K562 (cell line): ENCODE measurements around the gene ARHGAP32. TPM values are rescaled to one million over a fixed set of nuclear protein-coding genes. Genes with fewer than 3 reads are reported as not detected.
A peak's percentile ranks its signal among the peaks of the same experiment; 100 is the strongest.

Experiments
- ATAC-seq: fragments of 200-7000 bp; cut with Tn5 transposase; 3 replicates; pipeline ENCODE4 v1.9.1; 2020; ENCODE audit warnings: moderate library complexity
- BruUV-seq: library from RNA; stranded (reverse); fragments of 400-500 nt; replicated peaks from 2 replicates; lab custom pipeline; 2021; lab: Mats Ljungman, UMichigan
- CTCF ChIA-PET: fragments of 300-600 bp; formaldehyde crosslinking; extraction: SDS; loops from one replicate; lab custom pipeline; 2021; ENCODE audit warnings: low intra/inter-chr PET ratio; lab: Yijun Ruan, JAX
- POLR2A ChIA-PET: fragments of 300-600, 350-650 bp; sonication (Branson Sonifier 250); formaldehyde crosslinking; extraction: SDS; loops from one replicate; lab custom pipeline; 2021; ENCODE audit warnings: antibody characterized with exemption, inconsistent platforms; lab: Yijun Ruan, JAX
- DNase-seq, 4 experiments: peaks; one replicate each; pipeline versions ENCODE4 v3.0.0 to v3.0.0-alpha.2; 2011 to 2018; ENCODE audit warnings: low spot score in 3 of 4, mixed read lengths in 3 of 4; ENCODE audit errors: extremely low read depth in 1 of 4
- FAIRE-seq: peaks from 2 replicates; lab custom pipeline; 2011; peaks lifted over from hg19 to GRCh38; lab: Jason Lieb, UNC
- H2AFZ ChIP-seq: 2 replicates; pipeline ENCODE4 v1.6.0; 2011; ENCODE audit warnings: low read depth, low read length, control low read depth, inconsistent platforms
- H3K27ac ChIP-seq: fragments of 200-600 bp; 3 replicates; pipeline ENCODE4 v1.8.0; 2011; ENCODE audit warnings: low read depth, mild to moderate bottlenecking, control low read depth, inconsistent platforms, low read length, moderate library complexity, mixed read lengths; ENCODE audit errors: extremely low read depth
- H3K27me3 ChIP-seq, 2 experiments: fragments of 300-600 bp in 1 of 2; 2 replicates in 1 of 2; 3 replicates in 1 of 2; pipeline versions ENCODE4 v1.6.0 to v1.8.0; 2011; ENCODE audit warnings: inconsistent platforms in 2 of 2, low read length in 2 of 2, mild to moderate bottlenecking in 1 of 2, mixed read lengths in 1 of 2, moderate library complexity in 1 of 2; ENCODE audit not compliant: control insufficient read depth in 2 of 2, insufficient read depth in 2 of 2
- H3K36me3 ChIP-seq: fragments of 300-600 bp; 3 replicates; pipeline ENCODE4 v1.8.0; 2011; ENCODE audit warnings: mild to moderate bottlenecking, low read length, inconsistent platforms; ENCODE audit not compliant: control insufficient read depth, insufficient read depth
- H3K4me1 ChIP-seq, 2 experiments: fragments of 200-600 bp in 1 of 2; replicated peaks in 1 of 2; 2 replicates in 1 of 2; 3 replicates in 1 of 2; pipeline versions ENCODE4 v1.5.1 to v1.8.0; 2011; ENCODE audit warnings: inconsistent platforms in 2 of 2, low read length in 2 of 2, mild to moderate bottlenecking in 1 of 2, mixed read lengths in 1 of 2, moderate library complexity in 1 of 2; ENCODE audit not compliant: control insufficient read depth in 2 of 2, insufficient read depth in 2 of 2
- H3K4me2 ChIP-seq: 2 replicates; pipeline ENCODE4 v1.6.1; 2011; ENCODE audit warnings: low read length, control low read depth, inconsistent platforms, mixed read lengths; ENCODE audit not compliant: insufficient read depth
- H3K4me3 ChIP-seq: fragments of 200-600 bp; sonication (generic), shearing (Covaris generic); 2 replicates; pipeline ENCODE4 v1.5.1; 2016; ENCODE audit warnings: control low read depth, inconsistent platforms
- H3K79me2 ChIP-seq: fragments of 200-600 bp; 3 replicates; pipeline ENCODE4 v1.8.0; 2011; ENCODE audit warnings: low read length, inconsistent platforms; ENCODE audit not compliant: control insufficient read depth, insufficient read depth
- H3K9ac ChIP-seq, 2 experiments: 2 replicates each; pipeline versions ENCODE4 v1.6.0 to v1.6.1; 2011; ENCODE audit warnings: low read depth in 2 of 2, low read length in 2 of 2, control low read depth in 1 of 2, inconsistent platforms in 1 of 2, mild to moderate bottlenecking in 1 of 2, mixed read lengths in 1 of 2; ENCODE audit not compliant: insufficient read depth in 1 of 2
- H3K9me1 ChIP-seq: one replicate; pipeline ENCODE4 v1.6.0; 2011; ENCODE audit warnings: inconsistent platforms, mild to moderate bottlenecking, low read length, moderate library complexity; ENCODE audit not compliant: control insufficient read depth, insufficient read depth
- H3K9me3 ChIP-seq: replicated peaks from 2 replicates; pipeline ENCODE4 v1.5.1; 2011; ENCODE audit warnings: low read depth, low read length, inconsistent platforms; ENCODE audit not compliant: control insufficient read depth, insufficient read depth
- H4K20me1 ChIP-seq: replicated peaks from 2 replicates; pipeline ENCODE4 v1.6.1; 2011; ENCODE audit warnings: low read length, inconsistent platforms, mixed read lengths; ENCODE audit not compliant: control insufficient read depth, insufficient read depth
- CHD2 ChIP-seq: IDR thresholded peaks from 2 replicates; pipeline ENCODE4 v1.6.1; 2011; ENCODE audit warnings: low read depth, low read length
- EWSR1 ChIP-seq: fragments of 450-650 bp; IDR thresholded peaks from 2 replicates; pipeline ENCODE4 v1.6.1; 2018; ENCODE audit warnings: borderline replicate concordance, mild to moderate bottlenecking, low read depth, moderate library complexity; ENCODE audit not compliant: partially characterized antibody
- HDAC1 ChIP-seq, 2 experiments: fragments of 450-650 bp; IDR thresholded peaks; 2 replicates each; pipeline ENCODE4 v1.6.1; 2016 to 2017; ENCODE audit warnings: inconsistent platforms in 1 of 2, mild to moderate bottlenecking in 1 of 2, moderate library complexity in 1 of 2
- HDAC8 ChIP-seq: fragments of 450-650 bp; IDR thresholded peaks from 2 replicates; pipeline ENCODE4 v1.6.1; 2016; ENCODE audit warnings: mild to moderate bottlenecking, missing genetic modification characterization, moderate library complexity, missing compliant biosample characterization
- IRF9 ChIP-seq: fragments of 450-650 bp; IDR thresholded peaks from 2 replicates; pipeline ENCODE4 v1.6.1; 2016; ENCODE audit warnings: missing biosample characterization, missing genetic modification characterization
- KAT2B ChIP-seq: IDR thresholded peaks from one replicate; pipeline ENCODE4 v1.6.1; 2012; ENCODE audit warnings: low read depth, mild to moderate bottlenecking, control low read depth, inconsistent platforms, low read length, moderate library complexity
- MTA3 ChIP-seq: fragments of 450-650 bp; formaldehyde crosslinking; IDR thresholded peaks from 2 replicates; pipeline ENCODE4 v1.6.1; 2017; ENCODE audit warnings: mild to moderate bottlenecking, borderline replicate concordance
- NRF1 ChIP-seq, 2 experiments: fragments of 450-650 bp; IDR thresholded peaks in 1 of 2; conservative IDR thresholded peaks in 1 of 2; 2 replicates each; pipeline ENCODE4 v1.6.1; 2014; ENCODE audit warnings: mild to moderate bottlenecking in 2 of 2
- ZNF511 ChIP-seq: sonication (generic); formaldehyde crosslinking; IDR thresholded peaks from 2 replicates; pipeline ENCODE4 v1.8.0; 2022; ENCODE audit warnings: mild to moderate bottlenecking, missing genetic modification reagents
- WGBS: fragments of 100-300 bp; shearing (Covaris generic); methylation state at CpG from one replicate; pipeline ENCODE4 v1.1.6; 2016; ENCODE audit warnings: low coverage, mixed read lengths; ENCODE audit not compliant: insufficient coverage; ENCODE audit errors: missing lambda C conversion rate; 5-methylcytosine and 5-hydroxymethylcytosine counted together
- in situ Hi-C: fragments of 300-500 bp; cut with MboI; formaldehyde crosslinking; loops from 4 replicates; pipeline ENCODE4 v1.15.0; 2018; ENCODE audit warnings: inconsistent platforms, mixed read lengths
- intact Hi-C: fragments of 100-400 bp; cut with micrococcal nuclease; formaldehyde crosslinking; loops from 2 replicates; pipeline ENCODE4 v1.14.2; 2022
- polyA plus RNA-seq, 8 experiments: library from polyadenylated mRNA; depleted of rRNA in 4 of 8; stranded (reverse) in 5 of 8; unstranded in 3 of 8; fragments of >200 nt; fragmentation: Nextera tagmentation in 2 of 8; fragmentation: Illumina TruSeq in 1 of 8; extraction: Ambion mirVana in 2 of 8; extraction: Trizol in 1 of 8; gene quantifications; 2 replicates each; pipeline versions ENCODE4 v1.2.1 to v1.2.3, GENCODE V29; 2011 to 2014; ENCODE audit warnings: inconsistent platforms in 1 of 8, missing spikeins in 1 of 8
- total RNA-seq, 7 experiments: library from RNA; depleted of rRNA in 6 of 7; stranded (reverse); fragments of >200 nt in 6 of 7; fragmentation: Illumina TruSeq in 2 of 7; extraction: Trizol in 2 of 7; gene quantifications; 2 replicates each; pipeline versions ENCODE4 v1.2.1 to v1.2.3, GENCODE V29; 2011 to 2021; ENCODE audit warnings: low replicate concordance in 1 of 7

Gene ARHGAP32
- total and polyA plus RNA-seq, 9 of the 15 experiments (the other 6 are each of a cell fraction or from before 2014, with no cell fraction given): 0.18 TPM; not detected in 8

- intact Hi-C loops: no loop called here
- POLR2A ChIA-PET: no interaction called here
Measured at GRCh38 chr11:128942272-128942612, 249.9 kb downstream of the ARHGAP32 start.

GRCh38 chr11:128941573-128942271 lies 250.4 kb downstream of the ARHGAP32 start:
- Histone ChIP-seq H3K9ac (no peak overlapping the region), H3K4me2 (no peak overlapping the region), H3K4me1 (no peaks in the 10 kb centered on the region), H3K27ac (no peak overlapping the region), H3K27me3 (peaks cover 4 to 53% of the 10 kb centered on the region in 2 experiments; a peak in 3 of 5 replicates), H3K36me3 (no peaks in the 10 kb centered on the region), H2AFZ (no peak overlapping the region), H3K79me2 (no peaks in the 10 kb centered on the region), H3K4me3 (no peak overlapping the region)
- in situ Hi-C loops (no loop called here), intact Hi-C loops (no loop called here)
- no peak for FAIRE-seq
- no peak for ATAC-seq
- no TSS peak for BruUV-seq
- no peak for DNase-seq
- CTCF ChIA-PET: no interaction called here
- TF ChIP-seq ZNF511 (CRISPR knock-in tag) (no peak), CHD2 (no peak), HDAC1 (IDR thresholded peaks at IDR 0.05) (no peak), HDAC8 (tag) (no peak), EWSR1 (no peak), KAT2B (no peak)
- TF ChIP-seq, all 486 proteins: peak for 0
- Histone ChIP-seq H3K9me1 (no peaks in the 10 kb centered on the region), H4K20me1 (no peaks in the 10 kb centered on the region), H3K9me3 (no peaks in the 10 kb centered on the region)
- POLR2A ChIA-PET: no interaction called here
- WGBS: 4% methylated on average over 12 of the region's 14 CpGs

More at GRCh38 chr11:128942272-128942612, 249.9 kb downstream of the ARHGAP32 start:
- 1% methylated on average over 13 of the region's 13 CpGs for WGBS
- H3K9me1 ChIP-seq: no peaks in the 10 kb centered on the region
- CTCF ChIA-PET: no interaction called here
- H3K4me2 ChIP-seq: no peak overlapping the region
- H3K9me3 ChIP-seq: no peaks in the 10 kb centered on the region
- H3K4me1 ChIP-seq: no peaks in the 10 kb centered on the region
- peaks cover 4 to 48% of the 10 kb centered on the region in 2 experiments; a peak in 3 of 5 replicates for H3K27me3 ChIP-seq
- H3K9ac ChIP-seq: no peak overlapping the region
- no peaks in the 10 kb centered on the region for H3K79me2 ChIP-seq
- H3K4me3 ChIP-seq: no peak overlapping the region
- no peak for ATAC-seq
- in situ Hi-C loops: no loop called here
- H4K20me1 ChIP-seq: no peaks in the 10 kb centered on the region
- BruUV-seq: no TSS peak
- no peak overlapping the region for H2AFZ ChIP-seq
- no peak for DNase-seq
- H3K27ac ChIP-seq: no peak overlapping the region
- TF ChIP-seq NRF1 (conservative IDR thresholded peaks at IDR 0.05 in 1 of 2, IDR thresholded peaks at IDR 0.05 in 1 of 2) (peak; percentile 17 to 32; a peak in 3 of 4 replicates), MTA3 (no peak), IRF9 (tag) (no peak)
- FAIRE-seq: no peak
- no peaks in the 10 kb centered on the region for H3K36me3 ChIP-seq
